GM12892 (cell line): ENCODE results near the gene PTPRR.

Experiments used
- POLR2AphosphoS5 ChIP-seq: IDR thresholded peaks from 2 replicates; pipeline ENCODE4 v1.6.1; 2011; ENCODE audit warnings: low read depth, low read length, control low read depth
- TAF1 ChIP-seq: IDR thresholded peaks from 2 replicates; pipeline ENCODE4 v1.6.1; 2011; ENCODE audit warnings: low read depth, mild to moderate bottlenecking, control low read depth, low read length, borderline replicate concordance

DNA sequence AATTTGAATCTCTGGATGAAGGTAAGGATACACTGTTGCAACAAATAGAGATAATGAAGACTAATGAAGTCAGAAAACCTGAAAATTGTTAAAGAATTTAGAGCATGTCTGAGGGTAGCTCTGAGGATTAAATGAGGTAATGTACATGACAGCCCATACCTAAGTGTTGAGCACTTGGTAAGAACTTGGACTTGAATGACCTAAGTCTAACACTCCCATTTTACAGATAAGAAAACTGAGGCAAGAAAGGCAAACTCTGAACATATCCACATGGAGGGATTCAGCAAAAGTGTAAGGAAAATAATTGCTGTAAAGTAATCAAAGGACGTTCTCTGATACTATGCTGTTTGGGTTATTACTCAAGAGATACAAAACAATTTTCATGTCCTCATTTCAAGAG, 312.4 kb downstream of the PTPRR start:
- TF ChIP-seq POLR2AphosphoS5 (no peak), TAF1 (no peak)
